ENCODE results near the gene TBC1D8. TPM values are rescaled to one million over a fixed set of nuclear protein-coding genes. Genes with fewer than 3 reads are reported as not detected.

The TBC1D8 gene
- total and polyA plus RNA-seq, 2 donors (not counting 1 experiment from before 2014, with no cell fraction given) = 1.7 to 15.7 TPM

DNA sequence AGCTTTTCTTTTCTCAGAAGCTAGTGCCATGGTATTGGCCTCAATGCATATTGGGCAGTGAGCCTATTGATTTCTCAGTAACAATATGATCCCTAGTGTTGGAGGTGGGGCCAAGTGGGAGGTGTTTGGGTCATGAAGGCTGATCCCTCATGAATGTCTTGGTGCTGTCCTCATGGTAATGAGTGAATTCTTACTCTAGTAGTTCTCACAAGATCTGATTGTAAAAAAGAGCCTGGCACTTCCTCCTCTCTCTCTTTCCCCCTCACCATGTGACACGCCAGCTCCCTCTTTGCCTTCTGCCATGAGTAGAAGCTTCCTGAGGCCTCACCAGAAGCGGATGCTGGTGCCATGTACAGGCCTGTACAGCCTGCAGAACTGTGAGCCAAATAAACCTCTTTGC, 12.8 kb upstream of the TBC1D8 start:
- no peak overlapping the region for H3K4me3 ChIP-seq (ENCODE audit: control extremely low read depth in 1 of 5, extremely low read depth in 1 of 5, insufficient read depth in 1 of 5, low read depth in 2 of 5, low read length in 4 of 5)
- ATAC-seq (ENCODE audit: low read depth) (no peak), DNase-seq (no peak)
- intact Hi-C loops (cut with micrococcal nuclease) = no loop called here
- no peaks in the 10 kb centered on the region for H3K27me3 ChIP-seq (replicated peaks in 1 of 4; ENCODE audit: control extremely low read depth in 1 of 4, control insufficient read depth in 3 of 4, insufficient read depth in 4 of 4, low read length in 3 of 4)
- no peak overlapping the region for H3K9ac ChIP-seq (ENCODE audit: low read length)
- POLR2A ChIA-PET = no interaction called here
- H3K27ac ChIP-seq (ENCODE audit: low read length in 2 of 2) = no peak overlapping the region
- H3K36me3 ChIP-seq (replicated peaks in 1 of 2; ENCODE audit: control extremely low read depth in 1 of 2, control insufficient read depth in 1 of 2, extremely low read depth in 1 of 2, insufficient read depth in 2 of 2, low read length in 1 of 2) = no peaks in the 10 kb centered on the region
- no peaks in the 10 kb centered on the region for H3K27me3 Mint-ChIP-seq
- no peak overlapping the region for H3K4me3 Mint-ChIP-seq
- H3K9me3 ChIP-seq (ENCODE audit: control extremely low read depth in 1 of 3, control insufficient read depth in 2 of 3, insufficient read depth in 1 of 3, low read length in 2 of 3) = peaks cover 0 to 17% (median 0%) of the 10 kb centered on the region in 3 donors
- no peak overlapping the region for H3K27ac Mint-ChIP-seq
- no peak overlapping the region for H2AFZ ChIP-seq (ENCODE audit: insufficient read depth, low read depth, low read length, poor library complexity, severe bottlenecking)
- H4K20me1 ChIP-seq (ENCODE audit: control insufficient read depth, insufficient read depth, low read length, poor library complexity, severe bottlenecking) = no peaks in the 10 kb centered on the region
- no peaks in the 10 kb centered on the region for H3K4me1 ChIP-seq (ENCODE audit: control insufficient read depth in 2 of 2, insufficient read depth in 2 of 2, low read length in 2 of 2)
- no peaks in the 10 kb centered on the region for H3K79me2 ChIP-seq (ENCODE audit: control insufficient read depth, insufficient read depth, low read length)
- H3K4me2 ChIP-seq (replicated peaks; ENCODE audit: low read depth, low read length, poor library complexity, severe bottlenecking) = no peak overlapping the region
- WGBS (ENCODE audit: insufficient coverage) = 84% methylated on average over 2 of the region's 2 CpGs
- H3K4me1 Mint-ChIP-seq = no peaks in the 10 kb centered on the region
- peaks cover 11% of the 10 kb centered on the region for H3K9me3 Mint-ChIP-seq (ENCODE audit: insufficient read depth)
- CTCF ChIA-PET = interaction anchor here (1.2 to 1.3 kb wide), 2 partner anchors 41 to 151 kb away, joined by 3 read pairs; no protein-coding TSS in a partner anchor
- TF ChIP-seq EZH2 (IDR thresholded peaks at IDR 0.05; ENCODE audit: borderline replicate concordance, insufficient read depth, low read depth, low read length, poor library complexity, severe bottlenecking) = no peak
- TF ChIP-seq, protein P1, sequence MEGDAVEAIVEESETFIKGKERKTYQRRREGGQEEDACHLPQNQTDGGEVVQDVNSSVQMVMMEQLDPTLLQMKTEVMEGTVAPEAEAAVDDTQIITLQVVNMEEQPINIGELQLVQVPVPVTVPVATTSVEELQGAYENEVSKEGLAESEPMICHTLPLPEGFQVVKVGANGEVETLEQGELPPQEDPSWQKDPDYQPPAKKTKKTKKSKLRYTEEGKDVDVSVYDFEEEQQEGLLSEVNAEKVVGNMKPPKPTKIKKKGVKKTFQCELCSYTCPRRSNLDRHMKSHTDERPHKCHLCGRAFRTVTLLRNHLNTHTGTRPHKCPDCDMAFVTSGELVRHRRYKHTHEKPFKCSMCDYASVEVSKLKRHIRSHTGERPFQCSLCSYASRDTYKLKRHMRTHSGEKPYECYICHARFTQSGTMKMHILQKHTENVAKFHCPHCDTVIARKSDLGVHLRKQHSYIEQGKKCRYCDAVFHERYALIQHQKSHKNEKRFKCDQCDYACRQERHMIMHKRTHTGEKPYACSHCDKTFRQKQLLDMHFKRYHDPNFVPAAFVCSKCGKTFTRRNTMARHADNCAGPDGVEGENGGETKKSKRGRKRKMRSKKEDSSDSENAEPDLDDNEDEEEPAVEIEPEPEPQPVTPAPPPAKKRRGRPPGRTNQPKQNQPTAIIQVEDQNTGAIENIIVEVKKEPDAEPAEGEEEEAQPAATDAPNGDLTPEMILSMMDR (IDR thresholded peaks at IDR 0.05) = no peak

DNA sequence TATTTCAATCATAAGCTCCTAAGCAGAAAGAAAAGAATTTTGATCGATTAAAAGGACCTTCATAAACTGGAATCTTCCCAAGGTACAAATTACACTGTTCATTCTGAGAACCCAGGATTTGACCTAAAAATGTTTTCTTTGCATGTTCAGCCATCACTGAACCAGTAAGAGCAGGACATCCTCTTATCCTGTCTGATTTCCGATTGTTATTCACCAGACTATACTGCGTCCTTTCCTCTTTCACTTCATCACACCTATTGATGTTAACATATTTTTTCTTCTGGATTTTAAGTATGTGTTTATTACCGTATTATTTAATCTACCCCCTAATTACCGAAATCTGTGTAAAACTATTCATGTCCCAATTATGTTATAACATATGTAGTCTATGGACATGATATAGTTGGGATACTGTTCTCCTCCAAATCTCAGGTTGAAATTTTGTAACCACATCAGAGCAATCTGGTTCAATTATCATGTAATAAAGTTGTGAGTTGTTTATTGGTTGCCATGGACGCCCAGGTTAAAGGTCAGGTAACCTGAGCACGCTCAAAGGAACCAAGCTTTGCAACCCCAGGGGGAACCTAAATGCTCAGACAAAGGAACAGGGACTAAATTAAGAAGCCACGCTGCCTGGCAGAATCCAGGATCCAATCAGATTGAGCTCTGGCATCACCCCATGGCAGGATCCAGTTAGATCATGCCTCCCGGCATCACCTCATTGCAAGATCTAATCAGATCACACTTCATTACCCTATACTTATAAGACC, 11.6 kb upstream of the TBC1D8 start:
- no peak overlapping the region for H3K4me2 ChIP-seq (replicated peaks; ENCODE audit: low read depth, low read length, poor library complexity, severe bottlenecking)
- Mint-ChIP-seq H3K9me3 (ENCODE audit: insufficient read depth) (peaks cover 4% of the 10 kb centered on the region), H3K27ac (no peak overlapping the region)

More for the DNA sequence above, 11.6 kb upstream of the TBC1D8 start:
- H4K20me1 ChIP-seq (ENCODE audit: control insufficient read depth, insufficient read depth, low read length, poor library complexity, severe bottlenecking) = no peaks in the 10 kb centered on the region
- H3K27ac ChIP-seq (ENCODE audit: low read length in 2 of 2) = no peak overlapping the region
- no peaks in the 10 kb centered on the region for H3K27me3 ChIP-seq (replicated peaks in 1 of 4; ENCODE audit: control extremely low read depth in 1 of 4, control insufficient read depth in 3 of 4, insufficient read depth in 4 of 4, low read length in 3 of 4)
- no peak overlapping the region for H3K9ac ChIP-seq (ENCODE audit: low read length)
- ATAC-seq (ENCODE audit: low read depth) = no peak
- no peaks in the 10 kb centered on the region for H3K27me3 Mint-ChIP-seq
- TF ChIP-seq, protein P1 (IDR thresholded peaks at IDR 0.05) = no peak
- TF ChIP-seq EZH2 (IDR thresholded peaks at IDR 0.05; ENCODE audit: borderline replicate concordance, insufficient read depth, low read depth, low read length, poor library complexity, severe bottlenecking) = no peak
- no peak overlapping the region for H2AFZ ChIP-seq (ENCODE audit: insufficient read depth, low read depth, low read length, poor library complexity, severe bottlenecking)
- no peak overlapping the region for H3K4me3 Mint-ChIP-seq
- POLR2A ChIA-PET = interaction anchor here (0.7 kb wide), 1 partner anchor 11 kb away, joined by 3 read pairs; no protein-coding TSS in a partner anchor
- no peaks in the 10 kb centered on the region for H3K36me3 ChIP-seq (replicated peaks in 1 of 2; ENCODE audit: control extremely low read depth in 1 of 2, control insufficient read depth in 1 of 2, extremely low read depth in 1 of 2, insufficient read depth in 2 of 2, low read length in 1 of 2)
- 96% methylated on average over 5 of the region's 9 CpGs for WGBS (ENCODE audit: insufficient coverage)
- H3K79me2 ChIP-seq (ENCODE audit: control insufficient read depth, insufficient read depth, low read length) = no peaks in the 10 kb centered on the region
- peaks cover 0 to 9% (median 0%) of the 10 kb centered on the region in 3 donors for H3K9me3 ChIP-seq (ENCODE audit: control extremely low read depth in 1 of 3, control insufficient read depth in 2 of 3, insufficient read depth in 1 of 3, low read length in 2 of 3)
- no peak for DNase-seq
- H3K4me1 Mint-ChIP-seq = no peaks in the 10 kb centered on the region
- intact Hi-C loops (cut with micrococcal nuclease) = no loop called here
- no peaks in the 10 kb centered on the region for H3K4me1 ChIP-seq (ENCODE audit: control insufficient read depth in 2 of 2, insufficient read depth in 2 of 2, low read length in 2 of 2)
- CTCF ChIA-PET = interaction anchor here (1.2 kb wide), 1 partner anchor 42 kb away, joined by 3 read pairs; no protein-coding TSS in a partner anchor
- H3K4me3 ChIP-seq (ENCODE audit: control extremely low read depth in 1 of 5, extremely low read depth in 1 of 5, insufficient read depth in 1 of 5, low read depth in 2 of 5, low read length in 4 of 5) = no peak overlapping the region

Data from B cell (primary cell).